Stimulated activated CD4-positive, alpha-beta T cell treated with anti-CD3 and anti-CD28 coated beads, Interleukin-15, amount 100 ng/mL, for 24 hours (primary cell): ENCODE results near the gene AGRP.

Experiments
- DNase-seq: peaks from one replicate; pipeline ENCODE4 v3.0.0-alpha.2; 2020

Gene AGRP

GRCh38 chr16:67444259-67445125 is 38.9 kb downstream of the AGRP start:
- no peak for DNase-seq

GRCh38 chr16:67443265-67443664 is 40.1 kb downstream of the AGRP start:
- DNase-seq = no peak

GRCh38 chr16:67442581-67443255 is 40.6 kb downstream of the AGRP start:
- DNase-seq = no peak

DNA sequence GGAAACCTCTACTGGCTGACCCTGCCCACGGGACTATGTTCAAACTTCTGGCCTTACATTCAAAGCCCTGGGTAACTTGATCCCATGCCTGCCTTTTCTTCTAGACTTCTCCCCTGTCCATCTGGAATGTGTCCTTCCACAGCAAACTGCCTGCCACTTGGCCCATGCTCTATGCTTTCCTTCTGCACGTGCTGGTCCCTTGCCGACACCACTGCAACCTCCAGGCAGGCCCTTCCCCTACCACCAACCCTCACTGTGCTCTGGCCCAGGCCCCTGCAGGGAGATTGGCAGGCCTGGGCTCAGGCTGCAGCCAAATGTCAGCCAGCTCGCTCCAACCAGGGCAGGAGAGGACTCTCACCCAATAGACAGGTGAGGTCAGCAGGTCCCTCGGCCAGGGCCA is 41.4 kb downstream of the AGRP start:
- DNase-seq = no peak

DNA sequence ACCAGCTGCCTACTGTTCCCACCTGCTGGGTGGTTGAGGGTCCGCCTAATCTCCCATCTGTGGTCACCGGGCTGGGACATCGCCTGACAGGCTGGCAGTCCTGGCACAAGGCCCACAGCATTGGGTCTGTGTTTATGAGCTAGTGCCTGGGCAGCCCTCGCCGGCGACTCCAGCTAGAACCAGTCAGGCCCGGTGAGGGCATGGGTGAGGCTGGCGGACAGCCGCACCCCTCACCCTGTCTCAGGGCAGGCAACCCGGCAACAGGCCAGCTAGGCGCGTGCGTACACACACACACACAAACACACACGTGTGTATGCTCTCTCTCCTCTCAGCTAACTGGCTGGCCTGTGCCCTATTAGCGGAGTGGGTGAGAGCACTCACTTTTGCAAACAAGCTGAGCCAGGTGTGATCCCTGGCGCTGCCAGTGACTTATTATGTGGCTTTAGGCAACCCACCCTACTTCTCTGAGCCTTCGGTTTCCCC is 42.0 kb downstream of the AGRP start:
- no peak for DNase-seq

DNA sequence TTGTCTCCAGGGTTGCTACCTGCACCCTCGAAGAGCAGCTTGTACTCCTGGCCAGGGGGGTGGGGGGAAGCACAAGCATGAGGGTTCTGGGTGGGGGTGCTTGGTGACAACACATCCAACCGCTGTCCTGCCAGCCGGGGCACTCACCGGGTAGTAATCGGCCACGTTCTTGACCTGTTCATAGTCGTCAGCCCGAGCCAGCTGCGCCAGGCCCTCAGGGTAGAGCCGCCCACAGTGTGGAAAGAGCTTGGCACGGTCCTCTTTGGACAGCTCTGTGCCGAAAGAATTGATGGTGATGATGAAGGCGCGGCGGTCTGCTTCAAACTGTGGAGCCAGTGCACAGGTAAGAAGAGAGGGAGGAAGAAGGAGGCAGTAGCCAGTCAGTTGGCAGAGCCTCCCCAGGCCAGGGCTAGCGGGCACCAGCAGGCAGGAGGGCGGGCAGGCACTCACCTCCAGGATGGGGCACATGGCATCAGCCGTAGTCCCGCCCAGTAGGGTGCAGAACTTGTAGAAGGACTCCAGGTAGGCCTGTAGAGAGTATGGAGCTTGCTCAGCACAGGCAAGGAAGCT is 44.4 kb downstream of the AGRP start:
- DNase-seq = no peak

DNA sequence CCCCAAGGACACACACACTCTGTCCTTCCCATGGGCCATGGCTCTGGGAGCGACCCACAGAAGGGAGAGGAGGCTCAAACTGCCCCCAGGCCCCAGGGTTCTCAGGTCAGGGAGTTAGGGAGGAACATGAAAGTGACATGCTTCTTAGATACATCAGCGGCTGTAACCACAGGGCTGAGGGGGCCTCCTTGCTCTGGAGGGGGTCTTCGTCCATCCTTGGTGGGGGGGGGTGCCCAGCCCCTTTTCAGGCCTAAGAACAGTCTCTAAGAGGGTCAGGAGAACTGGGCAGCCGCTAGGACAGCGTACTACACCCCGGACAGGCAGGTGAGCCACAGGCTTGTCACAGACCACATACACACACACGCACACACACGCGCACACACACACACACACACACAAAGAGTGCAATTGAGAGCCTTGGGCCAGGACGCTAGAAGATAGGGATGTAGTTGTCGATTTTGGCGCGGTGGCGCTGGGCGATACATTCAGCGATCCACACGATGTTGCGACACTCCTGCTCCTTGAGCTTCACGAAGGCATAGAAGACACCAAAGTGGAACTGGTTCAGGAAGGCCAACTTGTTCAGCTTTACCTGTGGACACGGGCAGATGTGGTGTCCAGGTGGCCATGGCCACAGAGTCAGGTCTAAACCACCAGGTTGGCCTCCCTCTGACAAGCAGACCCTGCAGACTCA is 45.1 kb downstream of the AGRP start:
- DNase-seq = no peak

GRCh38 chr16:67437513-67437912 is 45.8 kb downstream of the AGRP start:
- DNase-seq = no peak

- DNase-seq = no peak
These were observed 46.6 kb downstream of the AGRP start for GRCh38 chr16:67436640-67437193.

GRCh38 chr16:67435758-67436164 is 47.6 kb downstream of the AGRP start:
- DNase-seq = no peak

DNA sequence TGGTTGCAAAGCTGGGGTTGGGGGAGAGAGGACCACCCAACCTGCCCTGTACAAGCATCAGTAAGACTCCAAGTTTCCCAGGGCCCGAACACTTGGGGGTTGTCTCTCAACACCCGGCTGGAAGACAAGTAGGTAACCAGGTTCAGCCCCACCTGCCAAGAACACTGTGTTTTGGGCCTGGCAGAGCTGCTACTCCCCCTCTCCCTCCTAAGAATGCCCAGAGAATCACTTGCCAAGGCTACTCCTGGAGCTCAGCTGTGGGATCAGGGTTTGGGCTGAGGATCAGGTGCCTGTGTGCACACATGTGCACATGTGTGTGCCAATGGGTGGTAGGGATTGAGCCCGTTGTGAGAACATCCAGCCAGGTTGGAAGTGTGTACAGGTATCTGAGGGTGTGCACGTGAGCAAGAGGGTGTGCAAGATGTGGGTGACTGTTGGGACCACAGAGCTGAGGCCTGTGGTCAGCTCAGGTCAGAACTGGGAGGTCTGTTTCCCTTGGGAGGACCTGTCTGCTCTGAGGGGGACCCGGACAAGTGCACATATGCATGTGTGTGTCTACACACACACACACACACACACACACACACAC is 50.1 kb downstream of the AGRP start:
- DNase-seq = no peak
